Measurements from ENCODE around the gene PPARG.
"Not testable (repeated sequence)": the region's sequence is repeated elsewhere in the genome, so short reads cannot be mapped to it uniquely, and the experiment has no call there.

Gene PPARG

DNA sequence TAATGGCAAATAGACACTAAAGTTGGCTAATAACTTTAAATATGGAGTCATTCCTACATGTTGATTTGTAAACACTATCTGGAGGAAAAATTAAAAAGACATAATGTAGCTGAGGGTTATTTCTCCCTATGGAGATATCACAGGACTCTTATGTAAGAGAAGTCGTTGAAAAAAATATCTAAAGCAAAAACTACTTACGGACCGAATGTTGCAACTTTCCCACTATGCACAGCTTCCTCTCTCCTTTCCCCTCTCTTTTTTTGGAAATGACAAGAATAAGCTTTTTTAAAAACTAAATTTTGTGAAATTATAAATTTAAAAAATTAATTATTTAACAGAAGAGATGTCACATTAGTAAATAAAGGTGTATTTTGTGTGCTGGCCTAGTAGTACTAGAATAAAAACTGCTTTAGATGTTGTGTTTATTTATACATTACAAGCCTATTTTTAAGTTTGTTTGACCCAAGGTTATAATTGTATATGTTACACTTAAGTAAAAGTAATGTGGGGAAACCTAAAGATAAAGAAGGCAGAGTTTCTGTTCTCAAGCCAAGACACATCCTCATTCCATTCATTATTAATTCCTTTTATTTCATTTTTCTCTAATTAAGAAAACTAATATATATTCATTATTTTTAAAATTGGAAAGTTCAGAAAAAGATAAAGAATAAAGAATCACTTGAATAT lies 20.7 kb upstream of the PPARG start:
- peaks cover 26% of the 10 kb centered on the region for H3K27me3 Mint-ChIP-seq
- H3K4me1 Mint-ChIP-seq: no peaks in the 10 kb centered on the region
- no peak for ATAC-seq
- H3K27ac Mint-ChIP-seq: no peak overlapping the region
- H3K9me3 Mint-ChIP-seq: no peaks in the 10 kb centered on the region
- no peak for DNase-seq
- H3K4me3 Mint-ChIP-seq: no peak overlapping the region

DNA sequence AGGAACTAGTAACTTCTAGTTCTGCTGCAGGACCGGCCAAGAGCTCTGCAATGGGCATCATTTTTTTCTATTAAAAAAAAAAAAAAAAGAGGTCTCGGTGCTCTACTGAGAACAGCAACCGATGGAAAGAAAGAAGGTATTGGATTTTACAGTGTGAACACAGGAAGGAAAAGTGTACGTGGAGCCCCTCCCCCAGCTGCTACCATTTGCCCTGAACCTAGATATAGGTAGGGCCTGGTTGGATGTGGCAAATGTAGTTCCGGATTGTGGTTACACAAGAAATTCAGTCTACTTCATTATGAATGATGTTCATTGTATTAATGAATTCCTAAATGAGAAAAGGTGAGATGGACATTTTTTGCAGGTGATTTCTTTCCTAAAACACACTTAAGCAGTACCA lies 17.9 kb upstream of the PPARG start:
- H3K4me1 Mint-ChIP-seq: no peaks in the 10 kb centered on the region
- ATAC-seq (no peak), DNase-seq (no peak)
- no peak overlapping the region for H3K27ac Mint-ChIP-seq
- no peaks in the 10 kb centered on the region for H3K9me3 Mint-ChIP-seq
- peaks cover 28% of the 10 kb centered on the region for H3K27me3 Mint-ChIP-seq
- H3K4me3 Mint-ChIP-seq: no peak overlapping the region

DNA sequence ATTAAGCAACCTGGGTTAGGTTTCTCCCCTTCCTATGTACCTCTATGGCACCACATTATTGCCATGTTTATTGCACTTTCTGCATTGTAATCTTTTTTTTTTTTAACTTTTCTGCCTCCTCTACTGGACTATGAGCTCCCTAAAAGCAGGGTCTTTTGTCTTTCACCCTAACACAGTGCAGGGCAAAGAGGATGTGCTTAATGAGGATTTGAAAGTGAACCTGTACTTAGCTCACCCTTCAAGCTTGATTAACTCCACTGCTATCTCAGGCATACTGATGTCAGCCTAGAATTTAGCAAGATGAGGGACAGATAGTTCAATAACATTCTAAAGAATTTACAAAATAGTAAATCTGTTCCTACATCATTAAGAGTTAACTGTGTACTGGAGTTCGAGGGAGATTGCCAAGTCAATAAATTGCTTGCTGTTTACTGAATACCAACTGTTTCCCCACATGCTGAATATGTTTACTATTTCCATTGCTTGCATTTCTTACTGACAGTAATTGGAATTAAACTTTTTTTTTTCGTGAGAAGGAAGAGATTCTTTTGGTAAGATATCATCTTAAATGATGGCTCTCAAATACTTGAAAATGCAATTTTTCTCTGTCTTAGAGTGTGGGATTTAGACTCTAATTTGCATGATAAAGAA lies 15.7 kb upstream of the PPARG start:
- Mint-ChIP-seq H3K27me3 (peaks cover 37% of the 10 kb centered on the region), H3K4me3 (no peak overlapping the region), H3K9me3 (no peaks in the 10 kb centered on the region), H3K27ac (no peak overlapping the region), H3K4me1 (no peaks in the 10 kb centered on the region)
- DNase-seq: no peak
- no peak for ATAC-seq

DNA sequence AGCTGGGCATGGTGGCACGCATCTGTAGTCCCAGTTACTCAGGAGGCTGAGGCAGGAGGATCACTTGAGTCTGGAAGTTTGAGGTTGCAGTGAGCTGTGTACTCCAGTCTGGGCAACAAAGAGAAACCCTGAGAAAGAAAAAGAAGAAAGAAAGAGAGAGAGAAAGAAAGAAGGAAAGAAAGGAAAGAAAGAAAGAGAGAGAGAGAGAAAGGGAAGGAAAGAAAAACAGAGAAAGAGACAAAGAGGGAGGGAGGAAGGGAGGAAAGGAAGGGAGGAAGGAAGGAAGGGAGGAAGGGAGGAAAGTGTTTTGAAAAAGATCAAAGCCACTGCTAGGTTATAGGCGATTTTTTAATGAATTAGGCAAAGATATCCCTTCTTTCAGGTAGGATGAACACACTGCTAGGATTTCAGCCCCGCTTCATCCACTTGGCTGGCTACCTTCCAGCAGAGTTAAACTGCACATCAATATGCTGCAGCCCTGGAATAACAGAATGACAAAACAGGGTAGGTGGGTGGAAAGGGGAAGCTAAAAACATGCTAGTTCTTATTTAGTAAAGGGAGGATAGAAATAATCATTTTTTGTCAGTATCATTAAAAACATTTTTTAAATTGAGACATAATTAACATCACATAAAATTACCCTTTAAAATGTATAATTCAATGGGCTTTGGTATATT lies 12.8 kb upstream of the PPARG start:
- Mint-ChIP-seq H3K9me3 (no peaks in the 10 kb centered on the region), H3K4me1 (no peaks in the 10 kb centered on the region), H3K27ac (peak overlapping the region in 1 of 2 donors; percentile 9), H3K4me3 (no peak overlapping the region), H3K27me3 (peaks cover 53% of the 10 kb centered on the region)
- no peak for ATAC-seq
- no peak for DNase-seq

DNA sequence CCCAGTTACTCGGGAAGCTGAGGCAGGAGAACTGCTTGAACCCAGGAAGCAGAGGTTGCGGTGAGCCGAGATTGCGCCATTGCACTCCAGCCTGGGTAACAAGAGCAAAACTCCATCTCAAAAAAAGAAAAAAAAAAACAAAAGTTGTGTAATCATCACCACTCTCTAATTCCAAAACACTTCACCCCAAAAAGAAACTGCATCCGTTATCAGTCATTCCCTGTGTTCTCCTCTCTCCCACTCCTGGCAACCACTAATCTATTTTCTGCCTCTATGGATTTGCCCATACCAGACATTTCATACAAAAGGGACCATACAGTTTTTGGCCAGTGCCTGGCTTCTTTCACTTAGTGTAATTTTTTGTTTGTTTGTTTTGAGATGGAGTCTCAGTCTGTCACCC lies 12.0 kb upstream of the PPARG start:
- not testable (repeated sequence) for H3K27ac Mint-ChIP-seq, H3K4me3 Mint-ChIP-seq, H3K4me1 Mint-ChIP-seq, ATAC-seq, DNase-seq, H3K9me3 Mint-ChIP-seq
- H3K27me3 Mint-ChIP-seq: peaks cover 52% of the 10 kb centered on the region

DNA sequence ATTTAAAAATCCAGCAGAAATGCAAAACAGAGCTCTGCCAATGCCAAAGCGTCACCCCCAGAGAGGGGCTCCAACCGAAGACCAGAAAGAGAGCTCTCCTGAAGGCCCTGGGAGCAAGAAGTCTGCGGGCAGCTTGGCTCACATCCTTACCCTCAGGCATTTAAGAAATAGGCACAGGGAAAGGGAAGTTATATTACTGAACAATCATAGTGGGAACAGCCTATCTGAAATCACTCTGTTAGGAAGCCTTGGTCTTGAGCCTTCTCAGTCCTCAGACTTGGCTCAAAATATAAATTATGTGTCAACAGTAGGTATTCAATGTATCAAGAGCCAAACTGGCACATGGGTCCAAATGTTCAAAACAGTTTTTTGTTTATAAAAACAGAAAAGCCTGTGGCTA lies 10.3 kb upstream of the PPARG start:
- DNase-seq (no peak), ATAC-seq (no peak)
- Mint-ChIP-seq H3K4me1 (no peaks in the 10 kb centered on the region), H3K27me3 (peaks cover 43% of the 10 kb centered on the region), H3K27ac (no peak overlapping the region), H3K4me3 (no peak overlapping the region), H3K9me3 (no peaks in the 10 kb centered on the region)

DNA sequence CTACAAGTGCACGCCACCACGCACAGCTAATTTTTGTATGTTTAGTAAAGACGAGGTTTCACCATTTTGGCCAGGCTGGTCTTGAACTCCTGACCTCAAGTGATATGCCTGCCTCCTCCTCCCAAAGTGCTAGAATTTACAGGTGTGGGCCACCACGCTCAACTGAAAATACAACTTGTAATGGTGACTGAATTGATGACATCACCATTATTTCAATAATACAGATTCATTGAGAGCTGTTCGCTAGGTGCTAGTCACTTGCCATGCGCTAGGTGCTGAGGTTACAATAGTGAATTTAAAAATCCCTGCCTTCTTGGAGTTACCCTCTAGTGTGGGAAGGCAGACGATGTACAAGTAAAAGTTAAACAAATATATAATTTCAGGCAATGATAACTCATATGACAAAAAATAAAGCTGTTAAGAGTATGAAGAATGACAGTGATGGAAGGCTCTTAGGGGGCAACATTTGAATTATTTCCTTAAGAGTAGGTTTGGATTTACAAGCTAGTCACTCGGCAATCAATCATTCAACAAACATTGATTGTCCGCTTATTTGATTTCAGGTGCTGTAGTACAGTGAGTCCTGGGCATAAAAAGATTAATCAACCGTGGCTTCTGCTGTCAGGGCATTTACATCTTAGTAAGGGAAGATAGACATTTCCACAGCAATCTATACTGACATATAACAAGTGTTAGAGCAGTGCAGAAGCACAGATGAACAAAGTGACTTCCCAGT lies 9.1 kb upstream of the PPARG start:
- H3K9me3 Mint-ChIP-seq: no peaks in the 10 kb centered on the region
- H3K27ac Mint-ChIP-seq: no peak overlapping the region
- H3K27me3 Mint-ChIP-seq: peaks cover 52% of the 10 kb centered on the region
- no peak for DNase-seq
- ATAC-seq: no peak
- no peaks in the 10 kb centered on the region for H3K4me1 Mint-ChIP-seq
- H3K4me3 Mint-ChIP-seq: no peak overlapping the region

DNA sequence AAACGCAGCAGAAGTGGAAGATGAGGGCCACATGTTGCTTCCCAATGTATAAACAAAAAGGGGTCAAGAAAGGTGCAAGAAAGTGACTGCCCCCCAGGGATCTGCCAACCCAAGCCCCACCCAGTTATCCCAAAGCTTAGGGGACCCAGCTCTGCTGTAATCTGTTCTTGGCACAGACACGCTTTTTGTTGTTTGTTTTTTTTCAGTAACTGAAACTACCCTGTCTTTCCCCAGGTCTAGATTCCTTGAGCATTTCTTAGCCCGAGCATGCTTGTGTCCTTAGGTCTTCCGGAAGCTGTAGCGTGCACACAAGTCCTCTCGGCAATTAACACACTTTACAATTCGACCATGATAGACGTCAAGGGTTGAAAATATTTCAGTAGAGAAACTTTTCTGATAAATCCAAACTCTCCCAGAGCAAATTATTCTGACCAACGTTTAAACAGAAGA lies 8.5 kb upstream of the PPARG start:
- Mint-ChIP-seq H3K4me3 (no peak overlapping the region), H3K27me3 (peaks cover 58% of the 10 kb centered on the region), H3K27ac (no peak overlapping the region), H3K4me1 (no peaks in the 10 kb centered on the region), H3K9me3 (no peaks in the 10 kb centered on the region)
- DNase-seq: no peak
- no peak for ATAC-seq

DNA sequence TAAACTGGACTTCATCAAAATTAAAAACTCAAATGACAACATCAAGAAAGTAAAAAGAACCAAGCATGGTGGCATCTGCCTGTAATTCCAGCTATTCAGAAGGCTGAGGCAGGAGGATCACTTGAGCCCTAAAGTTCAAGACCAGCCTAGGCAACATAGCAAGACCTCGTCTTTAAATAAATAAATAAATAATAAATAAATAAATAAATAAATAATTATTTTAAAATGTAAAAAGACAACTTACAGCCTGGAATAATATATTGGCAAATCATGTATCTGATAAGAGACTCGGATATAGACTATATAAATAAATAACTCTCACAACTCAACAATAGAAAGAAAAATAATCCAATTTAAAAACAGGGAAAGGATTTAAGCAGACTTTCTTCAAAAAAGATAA lies 4.3 kb upstream of the PPARG start:
- H3K4me1 Mint-ChIP-seq: peaks cover 18% of the 10 kb centered on the region
- no peak for DNase-seq
- peaks cover 78% of the 10 kb centered on the region for H3K27me3 Mint-ChIP-seq
- H3K9me3 Mint-ChIP-seq: no peaks in the 10 kb centered on the region
- ATAC-seq: no peak
- H3K4me3 Mint-ChIP-seq: no peak overlapping the region
- no peak overlapping the region for H3K27ac Mint-ChIP-seq

DNA sequence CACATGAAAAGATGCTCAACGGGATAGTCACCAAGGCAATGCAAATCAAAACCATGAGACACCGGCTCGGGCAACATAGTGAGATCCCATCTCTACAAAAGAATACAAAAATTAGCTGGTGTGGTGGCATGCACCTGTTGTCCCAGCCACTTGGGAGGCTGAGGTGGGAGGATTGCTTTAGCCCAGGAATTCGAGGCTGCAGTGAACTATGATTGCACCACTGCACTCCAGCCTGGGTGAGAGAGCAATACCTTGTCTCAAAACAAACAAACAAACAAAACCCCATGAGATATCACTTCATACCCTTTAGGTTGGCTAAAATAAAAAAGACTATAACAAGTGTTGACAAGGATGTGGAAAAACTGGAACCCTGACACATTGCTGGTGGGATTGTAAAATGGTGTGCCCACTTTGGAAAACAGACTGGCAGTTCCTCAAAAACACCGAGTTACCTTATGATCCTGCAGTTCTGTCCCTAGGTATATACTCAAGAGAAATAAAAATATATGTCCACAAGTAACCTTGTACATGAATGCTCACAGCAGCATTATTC lies 3.8 kb upstream of the PPARG start:
- H3K4me1 Mint-ChIP-seq: peaks cover 18% of the 10 kb centered on the region
- DNase-seq: no peak
- peaks cover 74% of the 10 kb centered on the region for H3K27me3 Mint-ChIP-seq
- H3K4me3 Mint-ChIP-seq: no peak overlapping the region
- no peak overlapping the region for H3K27ac Mint-ChIP-seq
- no peak for ATAC-seq
- no peaks in the 10 kb centered on the region for H3K9me3 Mint-ChIP-seq

DNA sequence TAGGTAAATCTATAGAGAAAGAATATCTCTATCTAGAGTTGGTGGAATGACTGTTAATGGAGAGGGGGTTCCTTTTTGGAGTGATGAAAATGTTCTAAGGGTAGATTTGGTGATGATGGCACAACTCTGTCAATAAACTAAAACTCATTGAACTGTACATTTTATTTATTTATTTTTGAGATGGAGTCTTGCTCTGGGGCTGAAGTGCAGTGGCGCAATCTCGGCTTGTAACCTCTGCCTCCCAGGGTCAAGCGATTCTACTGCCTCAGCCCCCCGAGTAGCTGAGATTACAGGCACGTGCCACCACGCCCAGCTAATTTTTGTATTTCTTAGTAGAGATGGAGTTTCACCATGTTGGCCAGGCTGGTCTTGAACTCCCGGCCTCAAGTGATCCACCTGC lies 3.1 kb upstream of the PPARG start:
- H3K9me3 Mint-ChIP-seq, H3K27ac Mint-ChIP-seq, H3K4me3 Mint-ChIP-seq, ATAC-seq, DNase-seq: not testable (repeated sequence)
- peaks cover 18% of the 10 kb centered on the region for H3K4me1 Mint-ChIP-seq
- H3K27me3 Mint-ChIP-seq: peaks cover 67% of the 10 kb centered on the region

DNA sequence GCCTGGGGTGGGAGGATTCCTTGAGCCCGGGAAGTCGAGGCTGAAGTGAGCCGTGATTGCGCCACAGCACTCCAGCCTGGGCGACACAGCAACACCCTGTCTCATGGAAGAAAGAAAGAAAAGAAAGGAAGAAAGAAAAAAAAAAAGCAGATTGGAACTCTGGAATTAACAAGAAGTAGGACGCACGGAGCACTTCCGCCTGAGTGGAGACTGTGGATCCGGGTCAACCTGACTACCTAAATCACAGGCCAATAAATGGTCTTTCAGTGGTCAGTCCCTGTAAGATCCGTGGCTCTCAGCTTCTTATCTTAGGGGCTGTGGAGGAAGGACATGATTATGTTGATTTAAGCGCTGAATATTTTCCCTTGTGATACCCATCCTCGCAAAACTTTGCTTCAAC lies 2.4 kb upstream of the PPARG start:
- ATAC-seq (no peak), DNase-seq (no peak)
- Mint-ChIP-seq H3K4me3 (no peak overlapping the region), H3K9me3 (no peaks in the 10 kb centered on the region), H3K4me1 (peaks cover 18% of the 10 kb centered on the region), H3K27me3 (peaks cover 66% of the 10 kb centered on the region), H3K27ac (no peak overlapping the region)

DNA sequence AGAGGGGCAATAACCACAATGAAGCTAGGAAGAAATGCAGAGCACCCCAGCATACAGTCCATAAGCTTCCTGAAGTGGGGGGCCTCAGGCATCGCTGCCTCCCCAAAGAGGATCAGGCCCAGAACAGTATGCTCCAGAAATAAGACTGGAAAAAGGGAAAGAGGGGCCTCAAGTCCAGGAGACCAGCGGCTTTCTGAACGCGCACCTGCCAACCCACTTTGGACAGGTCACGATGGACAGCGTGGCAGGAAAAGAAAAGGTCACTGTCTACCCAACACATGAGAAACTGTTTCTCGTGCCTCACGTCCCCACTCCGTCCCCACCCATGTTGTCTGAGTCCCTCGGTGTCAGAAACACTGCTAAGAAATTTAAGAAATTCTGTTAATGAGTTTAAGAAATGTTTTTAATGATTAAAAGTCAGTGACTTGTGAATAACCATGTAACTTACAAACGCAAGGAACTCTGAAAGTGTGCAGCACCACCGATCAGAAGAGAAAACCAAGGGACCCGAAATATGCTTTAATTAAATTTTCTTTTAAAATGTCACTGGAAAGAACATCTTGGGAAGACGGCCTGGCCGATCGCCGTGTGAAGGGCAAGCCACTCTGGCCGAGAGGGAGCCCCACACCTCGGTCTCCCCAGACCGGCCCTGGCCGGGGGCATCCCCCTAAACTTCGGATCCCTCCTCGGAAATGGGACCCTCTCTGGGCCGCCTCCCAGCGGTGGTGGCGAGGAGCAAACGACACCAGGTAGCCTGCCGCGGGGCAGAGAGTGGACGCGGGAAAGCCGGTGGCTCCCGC lies 1.7 kb upstream of the PPARG start:
- H3K27me3 Mint-ChIP-seq: peaks cover 66% of the 10 kb centered on the region
- DNase-seq: no peak
- ATAC-seq: peak; percentile 27

DNA sequence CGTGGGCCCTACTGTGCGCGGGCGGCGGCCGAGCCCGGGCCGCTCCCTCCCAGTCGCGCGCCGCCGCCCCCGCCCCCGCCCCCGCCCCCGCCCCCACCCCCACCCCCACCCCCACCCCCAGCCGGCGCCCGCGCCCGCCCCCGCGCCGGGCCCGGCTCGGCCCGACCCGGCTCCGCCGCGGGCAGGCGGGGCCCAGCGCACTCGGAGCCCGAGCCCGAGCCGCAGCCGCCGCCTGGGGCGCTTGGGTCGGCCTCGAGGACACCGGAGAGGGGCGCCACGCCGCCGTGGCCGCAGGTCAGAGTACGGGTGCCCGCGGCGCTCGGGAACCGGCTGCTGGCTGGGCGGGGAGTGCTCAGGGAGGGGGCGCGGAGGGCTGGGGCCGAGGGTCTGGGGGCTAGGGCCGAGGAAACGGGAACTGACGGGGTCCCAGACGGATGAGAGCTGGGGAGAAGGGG lies 1.1 kb upstream of the PPARG start:
- peak overlapping the region; percentile 69 to 71 for H3K4me3 Mint-ChIP-seq
- H3K4me1 Mint-ChIP-seq: peaks cover 18% of the 10 kb centered on the region
- ATAC-seq (peak; percentile 69), DNase-seq (peak in 1 of 2 donors; percentile 3)
- no peaks in the 10 kb centered on the region for H3K9me3 Mint-ChIP-seq
- no peak overlapping the region for H3K27ac Mint-ChIP-seq
- H3K27me3 Mint-ChIP-seq: peaks cover 61% of the 10 kb centered on the region

More for the DNA sequence above, 1.7 kb upstream of the PPARG start:
- peaks cover 18% of the 10 kb centered on the region for H3K4me1 Mint-ChIP-seq
- H3K27ac Mint-ChIP-seq: no peak overlapping the region
- no peaks in the 10 kb centered on the region for H3K9me3 Mint-ChIP-seq
- peak overlapping the region; percentile 69 to 76 for H3K4me3 Mint-ChIP-seq

DNA sequence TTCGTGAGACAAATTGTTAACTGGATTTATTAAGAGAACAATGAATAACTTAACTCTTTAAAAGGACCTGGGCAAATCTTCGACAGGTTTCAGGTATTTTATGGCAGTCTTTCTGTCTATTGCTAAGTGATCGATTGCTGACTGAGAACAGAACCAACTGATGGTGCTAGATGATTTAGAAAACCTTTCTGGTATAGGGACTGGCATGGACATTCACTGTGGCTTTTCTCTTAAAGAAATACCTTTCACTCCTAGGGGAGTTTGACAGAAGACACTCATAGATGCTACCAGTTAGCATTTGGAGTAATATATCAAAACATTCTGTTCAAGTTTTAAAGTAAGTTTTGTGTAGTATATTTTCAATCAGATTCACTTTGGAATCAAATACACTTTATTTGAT lies 654 bp downstream of the PPARG start:
- H3K27me3 Mint-ChIP-seq: peaks cover 50% of the 10 kb centered on the region
- H3K4me1 Mint-ChIP-seq: peaks cover 18% of the 10 kb centered on the region
- no peaks in the 10 kb centered on the region for H3K9me3 Mint-ChIP-seq
- ATAC-seq (no peak), DNase-seq (no peak)
- no peak overlapping the region for H3K27ac Mint-ChIP-seq
- no peak overlapping the region for H3K4me3 Mint-ChIP-seq

All from stimulated activated naive CD8-positive, alpha-beta T cell treated with anti-CD3 and anti-CD28 coated beads, Interleukin-15, amount 100 ng/mL, for 72 hours (primary cell).